AG04449 (cell line): ENCODE measurements around the gene ESRRA.
"Not testable (repeated sequence)": the region's sequence is repeated elsewhere in the genome, so short reads cannot be mapped to it uniquely, and the experiment has no call there.

ENCODE experiments used
- CTCF ChIA-PET: fragments of 350-600 bp; formaldehyde crosslinking; extraction: SDS; loops from one replicate; lab custom pipeline; 2021; ENCODE audit warnings: antibody characterized with exemption; lab: Yijun Ruan, JAX
- POLR2A ChIA-PET: fragments of 400-600, 350-600 bp; formaldehyde crosslinking; extraction: SDS; loops from one replicate; lab custom pipeline; 2020; ENCODE audit warnings: antibody characterized with exemption, inconsistent platforms; lab: Yijun Ruan, JAX
- DNase-seq: peaks from one replicate; pipeline ENCODE4 v3.0.0-alpha.2; 2010; ENCODE audit warnings: low read depth, low spot score
- H3K4me3 ChIP-seq: 2 replicates; pipeline ENCODE4 v1.5.1; 2011; ENCODE audit warnings: low read depth, mild to moderate bottlenecking, control low read depth, low read length
- CTCF ChIP-seq: IDR thresholded peaks from one replicate; pipeline ENCODE4 v1.5.1; 2011; ENCODE audit warnings: mild to moderate bottlenecking, moderate library complexity, low read length, control low read depth, inconsistent platforms; ENCODE audit not compliant: insufficient read depth; ENCODE audit errors: missing control alignments

The ESRRA gene

GRCh38 chr11:64318766-64319761, 13.7 kb downstream of the ESRRA start:
- peak overlapping the region; percentile 96 for H3K4me3 ChIP-seq
- DNase-seq = no peak
- no peak for TF ChIP-seq CTCF
- POLR2A ChIA-PET = no interaction called here
- CTCF ChIA-PET = interaction anchor here (1.3 to 10.4 kb wide), 6 partner anchors 13 to 318 kb away, joined by 3 to 111 read pairs (median 5); partner anchors contain the start of genes CATSPERZ and ESRRA

- TF ChIP-seq CTCF = no peak
- ChIA-PET CTCF (interaction anchor here (1.1 to 10.4 kb wide), 3 partner anchors 11 to 35 kb away, joined by 4 to 111 read pairs (median 4); partner anchors contain the start of genes CATSPERZ and ESRRA), POLR2A (no interaction called here)
- DNase-seq = no peak
- H3K4me3 ChIP-seq = no peak overlapping the region
Measured at GRCh38 chr11:64320556-64320955, 15.2 kb downstream of the ESRRA start.

GRCh38 chr11:64321026-64321425, 15.7 kb downstream of the ESRRA start:
- ChIA-PET POLR2A (no interaction called here), CTCF (interaction anchor here (1.3 to 5.2 kb wide), 3 partner anchors 12 to 35 kb away, joined by 3 to 27 read pairs (median 25); no protein-coding TSS in a partner anchor)
- H3K4me3 ChIP-seq = no peak overlapping the region
- no peak for DNase-seq
- TF ChIP-seq CTCF = no peak

GRCh38 chr11:64321533-64321932, 16.2 kb downstream of the ESRRA start:
- ChIA-PET POLR2A (interaction anchor here (0.6 kb wide), 1 partner anchor 107 kb away, joined by 3 read pairs; no protein-coding TSS in a partner anchor), CTCF (interaction anchor here (1.3 to 5.2 kb wide), 3 partner anchors 12 to 34 kb away, joined by 3 to 27 read pairs (median 25); no protein-coding TSS in a partner anchor)
- no peak for TF ChIP-seq CTCF
- no peak for DNase-seq
- no peak overlapping the region for H3K4me3 ChIP-seq

GRCh38 chr11:64322925-64323260, 17.6 kb downstream of the ESRRA start:
- ChIA-PET CTCF (interaction anchor here (1.3 to 5.2 kb wide), 4 partner anchors 10 to 72 kb away, joined by 3 to 27 read pairs (median 14); no protein-coding TSS in a partner anchor), POLR2A (interaction anchor here (0.6 kb wide), 2 partner anchors 13 to 87 kb away, joined by 3 to 4 read pairs; no protein-coding TSS in a partner anchor)
- H3K4me3 ChIP-seq = no peak overlapping the region
- no peak for DNase-seq
- TF ChIP-seq CTCF = no peak

GRCh38 chr11:64323373-64323772, 18.0 kb downstream of the ESRRA start:
- POLR2A ChIA-PET = interaction anchor here (0.6 kb wide), 2 partner anchors 14 to 87 kb away, joined by 3 to 4 read pairs; no protein-coding TSS in a partner anchor
- CTCF ChIA-PET = interaction anchor here (1.3 to 5.2 kb wide), 5 partner anchors 10 to 73 kb away, joined by 3 to 27 read pairs (median 6); no protein-coding TSS in a partner anchor
- TF ChIP-seq CTCF = no peak
- DNase-seq = no peak
- H3K4me3 ChIP-seq = no peak overlapping the region

- POLR2A ChIA-PET, H3K4me3 ChIP-seq, DNase-seq: not testable (repeated sequence)
- CTCF ChIA-PET = interaction anchor here (0.9 to 5.2 kb wide), 7 partner anchors 9 to 327 kb away, joined by 3 to 27 read pairs (median 4); no protein-coding TSS in a partner anchor
Measured at GRCh38 chr11:64323984-64324383, 18.7 kb downstream of the ESRRA start.
